Measurements from ENCODE around the gene FNIP2.
A peak's percentile ranks its signal among the peaks of the same experiment; 100 is the strongest.
"Not testable (repeated sequence)": the region's sequence is repeated elsewhere in the genome, so short reads cannot be mapped to it uniquely, and the experiment has no call there.

The FNIP2 gene

GRCh38 chr4:158875455-158875854 lies 106.6 kb downstream of the FNIP2 start:
- no peak for DNase-seq

- no peak for DNase-seq
Observed at GRCh38 chr4:158877069-158877468, 108.2 kb downstream of the FNIP2 start.

- DNase-seq, result not testable (repeated sequence)
Observed at GRCh38 chr4:158882142-158882541, 113.3 kb downstream of the FNIP2 start.

- no peak for DNase-seq
Observed at GRCh38 chr4:158884280-158884679, 115.5 kb downstream of the FNIP2 start.

GRCh38 chr4:158885564-158885963 lies 116.7 kb downstream of the FNIP2 start:
- no peak for DNase-seq

- no peak for DNase-seq
Observed at GRCh38 chr4:158890294-158890693, 121.5 kb downstream of the FNIP2 start.

GRCh38 chr4:158891256-158891655 lies 122.4 kb downstream of the FNIP2 start:
- DNase-seq, result no peak

GRCh38 chr4:158894826-158895225 lies 126.0 kb downstream of the FNIP2 start:
- no peak for DNase-seq

- DNase-seq, result peak; percentile 39
Observed at GRCh38 chr4:158895797-158896576, 127.2 kb downstream of the FNIP2 start.

- DNase-seq, result not testable (repeated sequence)
Observed at GRCh38 chr4:158896577-158897238, 127.9 kb downstream of the FNIP2 start.

- DNase-seq, result not testable (repeated sequence)
Observed at GRCh38 chr4:158900408-158900807, 131.6 kb downstream of the FNIP2 start.

- DNase-seq, result peak; percentile 41
Observed at GRCh38 chr4:158902280-158903078, 133.7 kb downstream of the FNIP2 start.

- no peak for DNase-seq
Observed at GRCh38 chr4:158903079-158903456, 134.2 kb downstream of the FNIP2 start.

GRCh38 chr4:158903472-158904043 lies 134.7 kb downstream of the FNIP2 start:
- DNase-seq, result no peak

- no peak for DNase-seq
Observed at GRCh38 chr4:158904815-158905214, 136.0 kb downstream of the FNIP2 start.

GRCh38 chr4:158906073-158906472 lies 137.2 kb downstream of the FNIP2 start:
- peak; percentile 16 for DNase-seq

- no peak for DNase-seq
Observed at GRCh38 chr4:158912390-158912789, 143.6 kb downstream of the FNIP2 start.

GRCh38 chr4:158912806-158913205 lies 144.0 kb downstream of the FNIP2 start:
- no peak for DNase-seq

- no peak for DNase-seq
Observed at GRCh38 chr4:158913766-158914165, 144.9 kb downstream of the FNIP2 start.

GRCh38 chr4:158914218-158914617 lies 145.4 kb downstream of the FNIP2 start:
- no peak for DNase-seq

- DNase-seq, result no peak
Observed at GRCh38 chr4:158915683-158916241, 146.9 kb downstream of the FNIP2 start.

- peak; percentile 84 for DNase-seq
Observed at GRCh38 chr4:158920452-158920996, 151.7 kb downstream of the FNIP2 start.

- not testable (repeated sequence) for DNase-seq
Observed at GRCh38 chr4:158927774-158928173, 158.9 kb downstream of the FNIP2 start.
